HG03558 (cell line): ENCODE results near the gene GPRC5A.

Source experiments
- ATAC-seq: cut with Tn5 transposase; IDR thresholded peaks from one replicate; pipeline ENCODE4 v1.9.1; 2021; ENCODE audit warnings: moderate number of reproducible peaks; ENCODE audit not compliant: unreplicated experiment; ENCODE audit errors: extremely low read depth

GPRC5A gene

DNA sequence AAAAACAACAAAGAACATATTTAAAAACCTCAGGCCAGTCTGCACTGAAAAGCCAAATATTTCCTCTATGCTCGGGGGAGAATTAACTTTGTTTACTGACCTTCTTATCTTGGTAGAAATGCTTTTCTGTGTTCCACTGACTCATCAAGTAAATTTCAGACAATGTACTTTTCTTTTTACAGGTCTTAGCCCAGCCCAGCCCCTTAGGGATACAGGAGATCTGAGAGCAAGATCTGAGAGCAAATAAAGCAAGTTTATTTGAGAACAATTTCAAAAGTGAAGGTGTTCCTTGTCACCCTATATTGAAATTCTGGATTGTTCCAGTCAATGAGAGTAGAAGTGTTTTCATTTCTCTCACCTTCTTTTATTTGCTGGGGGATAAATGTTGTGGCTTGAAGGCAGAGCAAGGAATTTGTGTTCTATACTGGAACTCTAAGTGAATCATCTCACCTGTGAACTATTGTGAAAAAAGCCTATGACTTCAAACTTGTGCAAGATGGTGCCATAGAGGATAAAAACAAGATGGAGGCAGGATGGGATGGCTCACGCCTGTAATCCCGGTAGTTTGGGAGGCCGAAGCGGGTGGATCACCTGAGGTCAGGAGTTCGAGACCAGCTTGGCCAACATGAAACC, 7.9 kb upstream of the GPRC5A start:
- ATAC-seq: no peak

DNA sequence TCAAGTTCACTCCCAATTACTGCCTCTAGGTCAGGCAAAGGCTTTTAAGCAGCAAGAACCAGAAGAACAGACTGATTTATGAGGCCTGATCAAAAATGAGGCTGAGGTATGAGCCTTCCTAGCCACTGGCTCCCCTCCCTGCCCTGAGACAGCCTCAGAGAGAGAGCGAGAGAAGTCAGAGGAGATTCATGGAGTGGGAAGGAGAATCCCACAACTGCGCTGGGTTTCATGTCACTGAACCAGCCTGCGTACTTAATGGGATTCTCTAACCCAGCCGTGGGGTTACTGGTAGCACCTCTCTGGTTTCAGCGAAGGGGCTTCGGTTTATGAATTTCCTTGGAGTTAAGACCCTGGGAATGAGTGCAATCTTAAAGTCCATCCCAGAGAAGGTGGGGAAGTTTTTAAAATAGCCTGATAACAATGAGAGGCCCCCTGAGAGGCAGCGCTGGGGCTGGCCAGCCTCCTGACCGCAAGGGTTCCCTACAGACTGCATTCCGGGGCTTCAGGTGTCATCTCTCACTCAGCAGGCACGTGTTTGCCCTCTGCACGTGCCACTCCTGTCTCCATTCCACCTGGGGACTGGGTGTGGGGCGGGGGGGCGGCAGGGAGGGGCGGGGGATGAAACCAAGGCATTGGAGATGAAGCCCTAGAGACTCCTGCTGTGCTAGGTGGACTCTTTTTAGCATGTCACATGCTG, 6.1 kb upstream of the GPRC5A start:
- no peak for ATAC-seq

DNA sequence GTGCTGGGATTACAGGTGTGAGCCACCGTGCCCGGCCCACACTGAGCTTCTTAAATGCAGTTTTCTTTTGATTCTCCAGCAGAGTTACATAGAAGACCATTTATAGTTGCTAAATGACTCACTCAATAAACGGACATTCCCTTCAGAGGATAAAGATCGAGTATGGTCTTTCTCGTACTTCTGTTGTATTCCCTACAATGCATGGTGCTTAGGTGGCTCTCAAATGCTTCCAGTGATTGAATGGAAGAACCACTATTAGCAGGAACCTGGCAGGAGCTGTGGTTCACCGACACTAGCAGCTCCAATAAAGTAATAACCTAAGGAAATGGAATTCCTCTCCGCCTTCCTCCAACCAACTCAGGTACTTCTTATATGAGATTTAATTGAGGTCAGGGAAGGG, 3.9 kb upstream of the GPRC5A start:
- no peak for ATAC-seq

DNA sequence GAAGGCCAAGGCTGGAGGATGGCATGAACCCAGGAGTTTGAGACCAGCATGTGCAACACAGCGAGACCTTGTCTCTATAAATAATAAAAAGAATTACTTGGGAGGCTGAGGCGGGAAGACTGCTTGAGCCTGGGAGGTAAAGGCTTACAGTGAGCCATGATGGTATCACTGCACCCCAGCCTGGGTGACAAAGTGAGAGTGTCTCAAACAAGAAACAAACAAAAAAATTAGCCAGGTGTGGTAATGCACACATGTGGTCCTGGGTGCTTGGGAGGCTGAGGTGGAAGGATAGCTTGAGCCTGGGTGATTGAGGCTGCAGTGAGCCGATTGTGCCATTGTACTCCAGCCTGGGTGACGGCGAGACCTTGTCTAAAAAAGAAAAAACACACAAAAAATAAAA, 1.7 kb upstream of the GPRC5A start:
- ATAC-seq: no peak

DNA sequence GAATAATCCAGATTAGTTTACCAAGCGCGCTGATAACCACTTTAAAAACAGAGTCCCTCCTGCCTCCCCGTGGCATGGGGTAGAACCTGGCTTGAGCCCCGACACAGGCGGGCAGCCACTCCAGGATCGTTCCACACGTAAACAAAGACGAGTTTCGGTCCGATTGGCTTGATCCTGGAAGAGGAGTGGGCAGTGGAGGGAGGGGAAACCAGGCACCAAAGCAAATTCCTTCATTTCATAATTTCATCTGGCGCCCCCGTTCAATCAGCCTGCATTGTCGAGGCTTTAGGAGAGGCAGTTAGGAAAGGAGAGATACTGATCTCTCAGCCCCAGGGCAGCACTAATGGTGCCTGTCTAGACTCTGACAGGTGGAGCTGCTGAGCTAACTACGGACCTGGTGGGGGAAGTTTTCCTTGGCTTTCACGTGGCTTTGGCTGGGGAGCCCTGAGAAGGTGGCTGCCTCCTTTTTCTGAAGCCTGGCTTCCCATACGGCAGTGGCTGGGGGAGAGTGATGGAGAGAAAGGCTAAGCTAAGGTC, 751 bp upstream of the GPRC5A start:
- ATAC-seq: no peak

DNA sequence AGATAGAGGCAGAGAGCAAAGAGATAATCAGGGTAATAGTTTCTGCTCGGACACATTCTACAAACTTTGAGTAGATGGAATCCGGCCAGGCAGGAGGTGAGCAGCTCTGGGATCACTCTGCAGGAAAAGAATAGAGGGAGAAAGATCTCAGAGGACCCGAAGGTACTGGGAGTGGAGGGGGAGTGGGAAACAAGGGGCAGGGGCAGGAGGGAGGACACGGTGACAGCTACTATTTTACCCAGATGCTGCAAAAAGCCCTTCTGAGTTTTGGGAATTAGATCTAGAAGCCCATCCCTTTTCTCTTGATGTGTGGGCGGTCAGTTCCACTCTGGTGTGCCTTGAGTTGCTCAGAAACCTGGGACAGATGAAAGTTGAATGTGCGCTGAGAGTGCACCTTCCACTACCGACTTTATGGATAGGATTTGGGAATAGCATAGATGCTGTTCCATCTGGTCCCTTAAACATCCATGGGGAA, 556 bp downstream of the GPRC5A start:
- ATAC-seq: no peak

- no peak for ATAC-seq
These were observed 1.3 kb downstream of the GPRC5A start for GRCh38 chr12:12892681-12893141.

GRCh38 chr12:12893438-12893837, 2.1 kb downstream of the GPRC5A start:
- ATAC-seq: no peak

DNA sequence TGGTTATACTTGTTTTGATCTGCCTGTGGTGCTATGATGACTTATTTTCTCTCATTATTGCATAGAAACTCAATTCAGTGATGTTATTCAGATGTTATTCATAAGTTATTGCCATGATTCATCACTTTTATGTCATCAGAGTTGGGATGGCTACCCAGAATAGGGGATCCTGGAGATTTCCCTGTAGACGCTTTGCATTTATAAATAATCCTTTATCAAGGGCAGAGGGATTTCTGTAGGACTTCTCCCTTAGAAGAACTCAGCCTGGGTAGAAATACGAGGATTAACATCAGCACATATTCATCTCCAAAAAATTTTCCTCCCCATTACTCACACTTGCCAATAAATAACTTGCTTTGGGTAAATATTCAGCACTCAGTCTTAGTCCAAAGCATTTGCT, 4.9 kb downstream of the GPRC5A start:
- no peak for ATAC-seq

GRCh38 chr12:12897302-12897701, 5.9 kb downstream of the GPRC5A start:
- no peak for ATAC-seq

- no peak for ATAC-seq
These were observed 6.9 kb downstream of the GPRC5A start for GRCh38 chr12:12898136-12898717.

- no peak for ATAC-seq
These were observed 7.6 kb downstream of the GPRC5A start for GRCh38 chr12:12898911-12899511.

DNA sequence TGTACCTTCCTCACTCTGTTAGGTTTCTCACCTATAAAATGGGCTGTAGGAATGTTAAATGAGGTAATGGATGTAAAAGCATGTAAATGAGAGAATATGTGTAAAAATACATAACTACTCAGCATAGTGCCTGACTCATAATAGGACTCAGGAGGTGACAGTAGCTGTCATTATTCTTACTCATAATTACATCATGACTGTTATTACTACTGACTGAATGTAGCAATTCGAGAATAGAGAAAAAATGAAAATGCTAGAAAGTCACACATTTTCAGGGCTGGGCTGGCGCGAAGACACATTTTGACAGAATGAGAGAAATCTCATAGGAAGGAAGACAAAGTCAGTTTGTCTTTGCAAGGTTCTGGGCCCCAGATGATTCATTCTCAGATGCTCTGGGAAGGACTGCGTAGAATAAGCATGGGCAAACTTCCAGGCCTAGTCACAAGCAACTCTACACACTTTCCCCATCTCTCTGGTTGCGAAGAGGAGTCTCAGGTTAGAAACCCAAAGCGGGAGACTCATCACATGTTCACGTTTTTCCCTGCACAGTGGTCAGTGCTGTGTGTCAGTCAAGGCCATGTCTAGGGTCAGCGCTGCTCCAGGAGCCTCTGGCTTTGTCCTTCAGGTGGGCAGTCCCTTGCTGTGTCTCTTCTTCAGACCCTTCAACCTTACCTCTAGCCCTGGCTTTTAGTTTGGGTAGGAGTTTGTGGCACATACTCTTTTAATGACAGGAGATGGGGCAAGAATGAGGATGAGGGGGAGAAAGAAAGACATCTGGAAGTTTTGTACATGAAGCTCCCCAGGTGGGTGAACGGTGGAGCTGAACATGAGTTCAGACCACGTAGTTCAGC, 8.4 kb downstream of the GPRC5A start:
- ATAC-seq: peak; percentile 90

DNA sequence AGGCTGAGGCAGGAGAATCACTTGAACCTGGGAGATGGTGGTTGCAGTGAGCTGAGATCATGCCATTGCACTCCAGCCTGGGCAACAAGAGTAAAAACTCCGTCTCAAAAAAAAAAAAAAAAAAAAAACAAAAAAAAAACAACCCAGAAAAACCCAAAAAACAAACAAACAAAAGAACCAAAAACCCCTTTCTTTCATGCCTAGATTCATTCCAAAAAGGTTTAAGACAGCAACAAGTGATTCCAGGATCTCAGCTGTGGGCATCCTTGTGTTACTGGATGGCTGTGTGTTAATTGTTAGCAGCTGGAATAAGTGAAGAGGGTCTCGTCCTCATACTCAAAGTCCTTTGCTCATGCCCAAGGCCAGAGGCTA, 9.4 kb downstream of the GPRC5A start:
- no peak for ATAC-seq

- no peak for ATAC-seq
These were observed 9.9 kb downstream of the GPRC5A start for GRCh38 chr12:12901158-12901791.

GRCh38 chr12:12902036-12902435, 10.7 kb downstream of the GPRC5A start:
- ATAC-seq: no peak

DNA sequence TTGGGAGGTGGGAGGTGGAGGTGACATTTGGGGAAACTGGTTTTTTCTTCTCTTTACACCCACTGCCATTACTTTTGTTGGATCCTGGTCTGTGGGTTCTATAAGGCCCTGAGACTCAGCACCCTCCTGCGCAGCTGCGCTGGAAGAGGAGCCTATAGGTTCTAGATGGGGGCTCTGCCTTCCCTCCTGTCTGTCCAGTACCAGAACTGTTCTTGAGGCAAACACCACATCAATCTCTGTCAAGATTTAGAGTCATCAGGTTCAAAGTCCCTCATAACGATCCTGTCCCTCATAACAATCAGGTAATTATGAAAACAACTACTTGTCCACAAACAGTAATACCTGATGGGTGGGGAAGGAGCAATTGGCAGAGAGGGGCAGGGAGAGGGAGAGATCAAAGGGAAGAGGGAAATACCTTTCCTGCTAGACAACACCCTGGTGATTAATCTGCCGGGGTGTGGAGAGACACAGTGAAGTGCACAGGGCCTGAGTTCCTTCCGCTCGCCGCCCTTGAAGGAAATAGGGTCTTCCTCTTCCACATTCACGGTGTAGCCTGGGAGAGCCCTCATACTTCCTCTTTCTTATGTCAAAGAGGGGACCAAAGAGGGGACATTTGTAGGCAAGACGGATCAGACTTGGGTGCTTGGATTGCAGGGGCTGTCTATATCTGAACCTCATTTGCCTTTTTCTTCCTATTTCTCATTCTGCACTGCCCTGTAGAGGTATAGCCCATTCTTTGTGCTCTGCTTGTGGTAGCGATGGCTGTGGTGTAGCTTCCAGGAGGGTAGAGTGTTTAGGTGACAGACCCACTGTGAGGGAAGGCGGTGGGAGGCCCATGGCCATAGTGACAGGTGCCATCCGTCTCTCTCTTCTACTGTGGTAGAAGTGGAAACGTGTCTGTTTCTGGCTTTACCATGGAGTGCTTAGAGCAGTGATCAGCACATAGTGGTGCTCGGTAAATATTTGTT, 12.6 kb downstream of the GPRC5A start:
- ATAC-seq: no peak

- ATAC-seq: no peak
These were observed 16.2 kb downstream of the GPRC5A start for GRCh38 chr12:12907552-12907951.
